Measurements from ENCODE around the gene ATP5PD.

ATP5PD gene

GRCh38 chr17:75046407-75047289, at the start of gene ATP5PD, which contains the start of gene KCTD2:
Gene ATP5PD, minus strand, starts transcription at chr17:75046969. Its CDS starts 4,319 bp downstream, at chr17:75042650.
Gene KCTD2, plus strand, starts transcription at chr17:75047225. Its CDS starts 26 bp downstream, at chr17:75047251.
- DNase-seq (ENCODE audit: low spot score) = peak; percentile 96

DNA sequence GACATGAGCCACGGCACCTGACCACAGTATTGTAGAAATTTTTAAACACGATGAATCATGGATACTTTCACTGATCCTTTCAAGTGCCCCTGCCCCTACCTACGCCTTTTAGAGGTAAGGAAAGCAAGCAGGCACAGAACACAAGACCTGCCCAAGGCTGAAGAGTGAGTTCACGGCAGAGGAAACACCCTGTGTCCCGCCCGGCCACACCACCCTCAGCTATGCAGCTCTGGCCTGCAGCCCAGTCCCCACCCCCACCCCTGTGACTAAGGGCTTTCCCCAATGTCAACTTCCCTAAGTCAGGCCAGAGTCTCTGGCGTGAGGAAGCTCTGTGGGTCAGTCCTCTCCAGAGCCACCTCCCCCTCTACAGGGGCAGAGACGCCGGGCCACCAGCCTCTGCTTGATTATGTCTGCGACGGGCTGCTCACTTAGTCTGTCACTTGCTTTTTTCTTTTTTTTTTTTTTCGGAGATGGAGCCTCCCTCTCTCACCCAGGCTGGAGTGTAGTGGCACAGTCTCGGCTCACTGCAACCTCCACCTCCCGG, 49.4 kb upstream of the ATP5PD start:
- no peak for DNase-seq (ENCODE audit: low spot score)

- DNase-seq (ENCODE audit: low spot score) = no peak
These were observed 48.2 kb upstream of the ATP5PD start for GRCh38 chr17:75094871-75095399.

GRCh38 chr17:75093548-75094158, 46.9 kb upstream of the ATP5PD start:
- DNase-seq (ENCODE audit: low spot score) = no peak

DNA sequence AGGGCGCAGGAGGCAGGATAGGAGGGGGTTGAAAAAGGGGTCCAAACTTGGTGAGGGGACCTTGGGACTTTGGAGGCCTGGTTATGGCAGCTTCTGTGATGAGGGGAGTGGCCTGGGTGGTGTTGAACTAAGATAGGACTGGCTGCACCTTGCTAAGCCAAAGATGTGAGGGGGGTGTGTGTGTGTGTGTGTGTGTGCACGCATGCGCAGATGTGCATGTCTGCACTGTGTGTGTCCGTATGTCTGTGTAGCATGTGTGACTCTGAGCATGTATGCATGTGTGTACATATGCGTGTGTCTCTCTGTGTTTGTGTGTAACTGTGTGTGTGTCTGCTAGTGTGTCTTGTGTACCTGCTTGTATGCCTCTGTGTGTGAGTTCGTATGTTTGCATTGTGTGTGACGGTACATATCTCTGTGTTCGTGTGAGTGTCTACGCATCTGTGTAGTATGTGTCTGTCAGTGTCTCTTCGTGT, 45.1 kb upstream of the ATP5PD start:
- DNase-seq (ENCODE audit: low spot score) = no peak

- DNase-seq (ENCODE audit: low spot score) = no peak
These were observed 44.4 kb upstream of the ATP5PD start for GRCh38 chr17:75090871-75091854.

DNA sequence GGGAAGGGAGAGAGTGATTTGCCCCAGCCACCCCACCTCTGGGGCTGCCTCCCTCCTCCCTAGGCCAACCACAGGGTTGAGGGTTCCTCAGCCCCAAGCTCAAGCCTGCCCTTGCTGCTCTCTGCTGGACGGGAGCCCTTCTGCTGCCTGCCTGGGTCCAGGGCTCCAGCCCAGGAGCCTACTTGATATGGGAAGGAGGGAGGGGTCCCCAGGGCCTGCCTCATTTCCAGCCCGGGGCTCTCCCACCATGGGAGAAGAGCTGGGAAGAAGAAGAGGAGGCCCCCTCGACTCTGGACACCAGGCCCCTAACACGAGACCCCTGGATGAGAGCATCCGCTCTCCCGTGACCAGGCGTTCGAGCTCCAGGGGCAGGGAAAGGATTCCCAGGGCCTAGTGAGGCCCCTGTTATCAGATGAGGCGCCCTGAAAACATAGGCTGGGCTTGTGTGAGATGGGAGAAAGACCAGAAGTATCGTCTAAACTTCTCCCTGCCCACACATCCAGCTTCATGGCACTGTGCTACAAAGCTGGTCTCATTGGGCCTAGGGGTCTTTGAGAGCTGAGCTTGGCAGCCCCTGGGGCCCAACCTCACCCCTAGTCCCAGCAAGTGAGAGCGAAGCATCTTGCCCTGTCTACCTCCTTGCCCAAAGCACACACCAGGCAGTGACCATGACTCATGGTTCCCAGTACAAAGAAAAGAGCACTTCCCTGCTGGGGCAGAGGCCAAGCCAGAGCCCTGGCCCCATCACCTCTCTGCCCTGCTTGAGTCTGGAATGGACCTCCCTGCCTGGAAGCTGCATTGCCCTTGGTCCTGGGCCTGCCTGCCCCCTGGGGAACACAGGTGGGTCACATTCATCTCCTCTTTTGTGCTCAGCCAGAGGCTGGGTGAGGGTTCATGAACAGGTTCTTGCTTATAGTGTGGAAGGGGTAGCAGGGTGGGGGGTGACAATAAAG, 42.0 kb upstream of the ATP5PD start:
- no peak for DNase-seq (ENCODE audit: low spot score)

GRCh38 chr17:75087558-75088453, 41.0 kb upstream of the ATP5PD start, which contains the start of gene SLC16A5:
Gene SLC16A5, plus strand, starts transcription at chr17:75087954. Its CDS starts 5,683 bp downstream, at chr17:75093637.
- DNase-seq (ENCODE audit: low spot score) = peak; percentile 56

DNA sequence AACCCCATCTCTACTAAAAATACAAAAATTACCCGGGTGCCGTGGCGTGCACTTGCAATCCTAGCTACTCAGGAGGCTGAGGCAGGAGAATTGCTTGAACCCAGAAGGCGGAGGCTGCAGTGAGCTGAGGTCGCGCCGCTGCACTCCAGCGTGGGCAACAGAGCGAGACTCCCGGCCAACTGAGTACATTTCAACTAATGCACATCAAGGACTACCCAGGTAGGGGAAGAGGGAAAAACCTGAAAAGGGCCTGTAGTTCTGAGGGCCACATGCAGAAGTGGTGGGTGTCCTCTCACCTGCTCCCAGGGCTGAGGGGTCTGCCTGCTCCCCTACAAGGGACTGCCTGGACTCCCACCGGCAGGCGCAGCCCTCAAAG, 40.4 kb upstream of the ATP5PD start:
- DNase-seq (ENCODE audit: low spot score) = no peak

DNA sequence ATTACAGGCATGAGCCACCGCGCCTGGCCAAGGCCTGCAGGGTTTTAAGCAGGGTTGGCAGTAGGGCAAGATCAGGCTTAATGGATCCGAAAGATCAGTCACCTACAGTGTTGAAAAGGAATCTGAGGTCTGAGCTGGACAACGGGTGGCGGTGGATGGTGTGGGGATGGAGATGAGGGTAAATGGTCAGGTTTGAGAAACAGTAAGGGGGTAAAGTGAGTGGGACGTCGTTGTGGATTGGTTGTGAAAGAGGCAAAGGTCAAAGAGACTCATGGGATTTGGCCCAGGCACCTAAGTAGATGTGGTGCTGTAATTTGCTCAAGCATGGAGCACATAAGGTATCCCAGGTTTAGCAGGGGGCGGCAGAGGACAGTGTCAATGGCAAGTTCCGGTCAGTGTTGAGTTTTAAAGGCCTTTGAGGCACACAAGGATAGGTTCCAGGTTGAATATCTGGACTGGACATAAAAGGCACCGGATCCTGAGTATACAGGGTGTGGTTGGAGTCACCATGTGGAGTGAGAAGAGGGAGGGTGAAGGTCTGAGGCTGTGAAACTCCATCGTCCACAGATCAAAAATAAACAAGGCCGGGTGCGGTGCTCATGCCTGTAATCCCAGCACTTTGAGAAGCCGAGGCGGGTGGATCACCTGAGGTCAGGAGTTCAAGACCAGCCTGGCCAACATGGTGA, 39.9 kb upstream of the ATP5PD start:
- no peak for DNase-seq (ENCODE audit: low spot score)

GRCh38 chr17:75084039-75084660, 37.4 kb upstream of the ATP5PD start:
- peak; percentile 49 for DNase-seq (ENCODE audit: low spot score)

DNA sequence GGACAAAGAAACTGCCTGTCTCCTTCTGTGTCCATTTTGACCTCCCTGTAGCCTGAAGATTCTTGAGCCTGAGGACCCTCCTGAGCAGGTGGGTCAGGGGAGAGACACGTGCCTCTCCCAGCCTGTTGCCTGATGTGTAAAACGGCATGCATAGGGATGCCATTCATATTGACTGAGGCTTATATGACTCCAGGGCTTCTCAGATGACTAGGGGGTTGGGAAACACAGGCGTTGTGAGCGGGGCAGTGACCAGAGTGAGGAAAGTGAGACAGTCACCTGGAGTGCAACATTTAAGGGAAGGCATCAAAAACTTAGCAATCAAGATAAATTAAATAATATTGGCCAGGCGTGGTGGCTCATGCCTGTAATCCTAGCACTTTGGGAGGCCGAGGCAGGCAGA, 35.9 kb upstream of the ATP5PD start:
- DNase-seq (ENCODE audit: low spot score) = no peak

GRCh38 chr17:75081611-75082540, 35.1 kb upstream of the ATP5PD start:
- DNase-seq (ENCODE audit: low spot score) = no peak

DNA sequence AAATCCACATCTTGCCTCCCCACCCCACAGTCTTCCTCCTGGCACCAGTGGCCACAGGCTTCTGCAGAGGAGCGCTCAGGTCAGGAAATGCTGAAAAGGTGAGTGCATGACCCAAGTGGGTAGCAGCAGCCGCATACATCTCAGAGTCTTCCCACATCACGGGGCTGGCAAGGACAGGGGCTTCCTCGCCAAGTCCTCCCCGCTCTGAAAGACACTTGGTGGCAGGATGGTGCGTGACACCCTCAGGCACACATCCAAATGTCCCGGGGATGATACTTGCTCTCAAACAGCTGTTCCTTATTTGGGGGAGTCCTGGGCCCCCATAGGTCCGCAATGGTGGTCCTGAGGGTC, 32.2 kb upstream of the ATP5PD start:
- DNase-seq (ENCODE audit: low spot score) = no peak

DNA sequence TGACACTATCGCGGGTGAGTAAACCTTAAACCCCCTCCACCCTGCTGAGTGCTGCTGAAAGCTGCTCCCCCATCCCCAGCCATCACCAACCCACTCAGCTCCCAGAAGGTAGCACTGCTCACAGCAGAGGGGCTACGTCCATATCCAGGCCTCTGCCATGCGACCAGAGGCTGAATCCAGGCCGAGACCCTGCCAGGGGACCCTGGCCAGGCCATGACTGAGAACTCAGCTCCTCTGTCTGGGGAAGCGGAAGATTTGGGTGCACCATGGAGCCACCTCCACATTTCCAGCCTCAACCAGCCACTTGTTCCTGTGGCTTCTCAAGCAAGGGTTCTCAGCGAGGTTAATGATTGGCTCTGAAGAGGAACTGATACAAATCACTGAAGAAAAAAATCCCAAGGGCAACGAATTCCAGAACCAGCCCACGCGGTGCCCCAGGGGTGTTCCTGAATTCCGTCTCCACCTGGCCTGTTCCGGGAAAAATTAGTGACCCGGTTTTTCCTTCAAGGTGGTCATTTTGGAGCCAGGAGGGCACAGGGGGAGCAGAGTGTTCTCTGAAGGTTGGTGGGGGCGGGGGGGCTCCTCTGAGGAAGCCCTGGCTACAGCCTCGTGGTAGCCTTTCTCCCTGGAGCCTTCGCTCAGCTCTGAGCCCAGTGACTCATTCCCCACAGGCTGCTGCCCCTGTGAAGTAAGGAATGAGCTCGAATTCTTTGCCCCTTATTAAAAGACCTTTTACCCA, 31.7 kb upstream of the ATP5PD start:
- no peak for DNase-seq (ENCODE audit: low spot score)
